IMR-90 (cell line): Measurements from ENCODE around the gene FAM200C. TPM values are rescaled to one million over a fixed set of nuclear protein-coding genes. Genes with fewer than 3 reads are reported as not detected.

Experiments
- ATAC-seq: fragments of 200-7000 bp; cut with Tn5 transposase; 2 replicates; pipeline ENCODE4 v1.9.1; 2020; ENCODE audit warnings: low read depth, mild to moderate bottlenecking, moderate library complexity
- BruUV-seq: library from RNA; stranded (reverse); fragments of 400-500 nt; replicated peaks from 2 replicates; lab custom pipeline; 2021; lab: Mats Ljungman, UMichigan
- CTCF ChIA-PET: fragments of 300-600 bp; formaldehyde crosslinking; extraction: SDS; loops from one replicate; lab custom pipeline; 2021; ENCODE audit warnings: antibody characterized with exemption; lab: Yijun Ruan, JAX
- POLR2A ChIA-PET: fragments of 300-600 bp; sonication (Branson Sonifier 250); formaldehyde crosslinking; loops from one replicate; lab custom pipeline; 2022; ENCODE audit warnings: antibody characterized with exemption; ENCODE audit not compliant: unreplicated experiment; lab: Charles Lee
- DNase-seq: peaks from one replicate; pipeline ENCODE4 v3.0.0; 2013
- H2AFZ ChIP-seq: replicated peaks from 2 replicates; pipeline ENCODE3; 2013; ENCODE audit warnings: low read length, mild to moderate bottlenecking; ENCODE audit not compliant: poor library complexity
- H2AK5ac ChIP-seq: 2 replicates; pipeline ENCODE4 v1.6.1; 2013; ENCODE audit warnings: low read depth, low read length, inconsistent platforms
- H2AK9ac ChIP-seq: replicated peaks from 2 replicates; pipeline ENCODE3; 2013; ENCODE audit warnings: mild to moderate bottlenecking, low read depth, low read length, moderate library complexity; ENCODE audit not compliant: poor library complexity
- H2BK120ac ChIP-seq: 2 replicates; pipeline ENCODE4 v1.6.1; 2013; ENCODE audit warnings: low read depth, low read length, inconsistent platforms
- H2BK15ac ChIP-seq: 3 replicates; pipeline ENCODE4 v1.6.1; 2013; ENCODE audit warnings: low read depth, low read length, inconsistent platforms
- H2BK20ac ChIP-seq: 2 replicates; pipeline ENCODE4 v1.6.1; 2013; ENCODE audit warnings: low read depth, mild to moderate bottlenecking, inconsistent platforms, low read length, moderate library complexity
- H2BK5ac ChIP-seq: 2 replicates; pipeline ENCODE4 v1.6.1; 2013; ENCODE audit warnings: mild to moderate bottlenecking, low read depth, low read length, inconsistent platforms; ENCODE audit not compliant: poor library complexity, severe bottlenecking
- H3K14ac ChIP-seq: replicated peaks from 2 replicates; pipeline ENCODE4 v1.6.1; 2013; ENCODE audit warnings: low read depth, low read length, inconsistent platforms
- H3K18ac ChIP-seq: 2 replicates; pipeline ENCODE4 v1.6.1; 2013; ENCODE audit warnings: low read depth, low read length, control low read depth
- H3K23ac ChIP-seq: 2 replicates; pipeline ENCODE4 v1.6.1; 2013; ENCODE audit warnings: low read depth, low read length, inconsistent platforms
- H3K27ac ChIP-seq: 2 replicates; pipeline ENCODE4 v1.5.1; 2013; ENCODE audit warnings: mild to moderate bottlenecking, control low read depth, low read length; ENCODE audit not compliant: insufficient read depth
- H3K27me3 ChIP-seq: 2 replicates; pipeline ENCODE4 v1.6.1; 2013; ENCODE audit warnings: low read length; ENCODE audit not compliant: control insufficient read depth, insufficient read depth
- H3K36me3 ChIP-seq: 2 replicates; pipeline ENCODE4 v1.6.1; 2013; ENCODE audit warnings: low read length, mixed read lengths; ENCODE audit not compliant: control insufficient read depth, insufficient read depth
- H3K4ac ChIP-seq: 2 replicates; pipeline ENCODE4 v1.6.1; 2013; ENCODE audit warnings: low read depth, low read length, inconsistent platforms
- H3K4me1 ChIP-seq: 2 replicates; pipeline ENCODE4 v1.6.1; 2013; ENCODE audit warnings: low read length, mixed read lengths; ENCODE audit not compliant: control insufficient read depth, insufficient read depth
- H3K4me2 ChIP-seq: 2 replicates; pipeline ENCODE4 v1.6.1; 2013; ENCODE audit warnings: low read depth, mild to moderate bottlenecking, control low read depth, low read length, moderate library complexity
- H3K4me3 ChIP-seq: 2 replicates; pipeline ENCODE4 v1.5.1; 2013; ENCODE audit warnings: low read depth, mild to moderate bottlenecking, control low read depth, low read length, moderate library complexity; ENCODE audit not compliant: insufficient read depth
- H3K56ac ChIP-seq: 2 replicates; pipeline ENCODE4 v1.6.1; 2013; ENCODE audit warnings: low read length, inconsistent platforms; ENCODE audit not compliant: insufficient read depth; ENCODE audit errors: extremely low read depth
- H3K79me1 ChIP-seq, 2 experiments: 2 replicates each; pipeline ENCODE4 v1.6.1; 2013; ENCODE audit warnings: low read length in 2 of 2, inconsistent platforms in 1 of 2, low read depth in 1 of 2
- H3K9ac ChIP-seq: 2 replicates; pipeline ENCODE4 v1.6.1; 2013; ENCODE audit warnings: low read depth, low read length, control low read depth
- H3K9me1 ChIP-seq: 2 replicates; pipeline ENCODE4 v1.6.1; 2013; ENCODE audit warnings: low read length, inconsistent platforms; ENCODE audit not compliant: insufficient read depth
- H3K9me3 ChIP-seq: 2 replicates; pipeline ENCODE4 v1.6.1; 2013; ENCODE audit warnings: low read length; ENCODE audit not compliant: control insufficient read depth, insufficient read depth
- H4K20me1 ChIP-seq: 2 replicates; pipeline ENCODE4 v1.6.1; 2013; ENCODE audit warnings: low read length, inconsistent platforms; ENCODE audit not compliant: insufficient read depth
- H4K5ac ChIP-seq: 2 replicates; pipeline ENCODE4 v1.6.1; 2013; ENCODE audit warnings: mild to moderate bottlenecking, low read depth, low read length, control low read depth
- H4K8ac ChIP-seq, 2 experiments: 2 replicates each; pipeline ENCODE4 v1.6.1; 2013; ENCODE audit warnings: low read depth in 2 of 2, low read length in 2 of 2, control low read depth in 1 of 2, inconsistent platforms in 1 of 2
- H4K91ac ChIP-seq: 2 replicates; pipeline ENCODE4 v1.6.1; 2013; ENCODE audit warnings: low read depth, low read length, inconsistent platforms; ENCODE audit not compliant: insufficient read depth
- BHLHE40 ChIP-seq: fragments of 150-350 bp; IDR thresholded peaks from 2 replicates; pipeline ENCODE4 v1.6.1; 2016; ENCODE audit warnings: mild to moderate bottlenecking, low read depth, low read length
- CEBPB ChIP-seq: IDR thresholded peaks from 2 replicates; pipeline ENCODE4 v1.6.1; 2012; ENCODE audit warnings: low read depth, low read length, improper control_type of control experiment
- CHD1 ChIP-seq: IDR thresholded peaks from 2 replicates; pipeline ENCODE4 v1.6.1; 2012; ENCODE audit warnings: low read depth, low read length, improper control_type of control experiment
- ELK1 ChIP-seq: fragments of 150-350 bp; IDR thresholded peaks from 2 replicates; pipeline ENCODE4 v1.6.1; 2016; ENCODE audit warnings: low read depth, mild to moderate bottlenecking, low read length, moderate library complexity, borderline replicate concordance
- FOS ChIP-seq: fragments of 150-350 bp; IDR thresholded peaks from 2 replicates; pipeline ENCODE4 v1.6.1; 2016; ENCODE audit warnings: low read depth, low read length
- MAFK ChIP-seq: IDR thresholded peaks from 2 replicates; pipeline ENCODE4 v1.6.1; 2012; ENCODE audit warnings: low read depth, low read length, improper control_type of control experiment
- MAZ ChIP-seq: IDR thresholded peaks from 2 replicates; pipeline ENCODE4 v1.6.1; 2012; ENCODE audit warnings: low read depth, mild to moderate bottlenecking, low read length, improper control_type of control experiment, moderate library complexity, borderline replicate concordance
- MXI1 ChIP-seq: IDR thresholded peaks from 2 replicates; pipeline ENCODE4 v1.6.1; 2012; ENCODE audit warnings: low read depth, mild to moderate bottlenecking, low read length, moderate library complexity, borderline replicate concordance
- NFE2L2 ChIP-seq: fragments of 150-350 bp; IDR thresholded peaks from 2 replicates; pipeline ENCODE4 v1.6.1; 2016; ENCODE audit warnings: low read depth, mild to moderate bottlenecking, low read length
- POLR2A ChIP-seq: IDR thresholded peaks from 2 replicates; pipeline ENCODE4 v1.6.1; 2012; ENCODE audit warnings: mild to moderate bottlenecking, low read depth, low read length
- RAD21 ChIP-seq: IDR thresholded peaks from 2 replicates; pipeline ENCODE4 v1.6.1; 2012; ENCODE audit warnings: low read length, improper control_type of control experiment
- RCOR1 ChIP-seq: IDR thresholded peaks from 2 replicates; pipeline ENCODE4 v1.6.1; 2012; ENCODE audit warnings: mild to moderate bottlenecking, low read length, improper control_type of control experiment; ENCODE audit not compliant: insufficient replicate concordance
- RFX5 ChIP-seq: IDR thresholded peaks from 2 replicates; pipeline ENCODE4 v1.8.0; 2012; ENCODE audit warnings: low read depth, mild to moderate bottlenecking, low read length, moderate library complexity
- SMC3 ChIP-seq: fragments of 150-350 bp; IDR thresholded peaks from 2 replicates; pipeline ENCODE4 v1.6.1; 2016; ENCODE audit warnings: low read depth, mild to moderate bottlenecking, antibody characterized with exemption, low read length, moderate library complexity
- USF2 ChIP-seq: fragments of 150-350 bp; IDR thresholded peaks from 2 replicates; pipeline ENCODE4 v1.6.1; 2017; ENCODE audit warnings: mild to moderate bottlenecking, antibody characterized with exemption, low read length, low read depth
- dilution Hi-C: fragments of 300-500 bp; cut with HindIII; formaldehyde crosslinking; loops from one replicate; pipeline ENCODE4 v1.14.3; 2018; ENCODE audit warnings: low sequenced_read_pairs; ENCODE audit not compliant: unreplicated experiment
- in situ Hi-C: fragments of 300-500 bp; cut with MboI; formaldehyde crosslinking; loops from 3 replicates; pipeline ENCODE4 v1.14.3; 2019; ENCODE audit warnings: low sequenced_read_pairs, inconsistent platforms, mixed read lengths
- intact Hi-C: fragments of 100-400 bp; cut with micrococcal nuclease; formaldehyde crosslinking; loops from 2 replicates; pipeline ENCODE4 v1.10.0; 2022
- polyA plus RNA-seq, 3 experiments: library from polyadenylated mRNA; depleted of rRNA; stranded (reverse); fragments of >200 nt; gene quantifications; 2 replicates each; pipeline ENCODE4 v1.2.3, GENCODE V29; 2012; ENCODE audit warnings: low replicate concordance in 1 of 3
- total RNA-seq: library from RNA; depleted of rRNA; stranded (reverse); fragments of >200 nt; gene quantifications from 2 replicates; pipeline ENCODE4 v1.2.3, GENCODE V29; 2012
- TF ChIP-seq, protein P1 (sequence below): conservative IDR thresholded peaks from 2 replicates; pipeline ENCODE4 v1.5.1; 2012; ENCODE audit warnings: mild to moderate bottlenecking, low read depth, low read length, improper control_type of control experiment

FAM200C gene
- total and polyA plus RNA-seq, 2 of the 4 experiments (the other 2 are of a cell fraction): 1.7 to 6.3 TPM

DNA sequence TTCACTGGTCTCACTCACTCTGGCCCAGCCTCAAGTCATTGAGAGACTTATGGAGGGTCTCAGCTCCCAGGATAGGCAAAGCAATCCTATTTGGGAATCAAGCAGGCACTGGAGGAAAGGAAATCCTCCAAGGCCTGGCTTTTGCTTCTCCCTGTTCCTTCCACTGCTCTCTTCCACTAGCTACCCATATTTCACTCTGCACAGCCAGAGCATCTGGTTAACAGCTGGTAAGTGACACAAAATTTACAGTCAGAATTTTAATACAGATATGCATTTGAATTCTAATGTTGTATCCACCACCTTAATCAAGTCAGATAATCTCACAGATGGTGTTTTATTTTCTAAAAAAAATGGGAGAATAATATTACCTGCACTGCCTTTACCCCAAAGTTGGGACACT is 28.6 kb downstream of the FAM200C start:
- peaks cover 4% of the 10 kb centered on the region; the same call in 1 of the 2 replicates for H3K9me1 ChIP-seq
- no peak overlapping the region; the same call in 1 of the 2 replicates for H3K4ac ChIP-seq
- no peak overlapping the region for H3K56ac ChIP-seq
- no peaks in the 10 kb centered on the region for H3K36me3 ChIP-seq
- H3K4me3 ChIP-seq: no peak overlapping the region
- no peaks in the 10 kb centered on the region for H3K79me1 ChIP-seq
- DNase-seq (no peak), ATAC-seq (no peak)
- no peak overlapping the region for H4K91ac ChIP-seq
- H2AK5ac ChIP-seq: no peak overlapping the region
- no peak overlapping the region for H3K4me2 ChIP-seq
- peaks cover 15% of the 10 kb centered on the region for H3K27me3 ChIP-seq
- no peak overlapping the region for H3K18ac ChIP-seq
- no TSS peak for BruUV-seq
- H2BK5ac ChIP-seq: no peak overlapping the region
- 0 out of 2 replicates have a peak, but pooled peaks cover 2% of the 10 kb centered on the region for H3K4me1 ChIP-seq
- no peak overlapping the region for H4K5ac ChIP-seq
- H2BK120ac ChIP-seq: no peak overlapping the region
- H3K23ac ChIP-seq: peak overlapping the region; percentile 9; the same call in 1 of the 2 replicates
- ChIA-PET CTCF (no interaction called here), POLR2A (no interaction called here)
- no peaks in the 10 kb centered on the region for H3K9me3 ChIP-seq
- dilution Hi-C loops: loop anchor here (25.0 kb wide), 1 partner anchor 359 kb away; the partner anchor contains the start of gene TTC1
- no peak overlapping the region for H2BK20ac ChIP-seq
- no peak overlapping the region for H3K14ac ChIP-seq
- TF ChIP-seq BHLHE40 (no peak), CHD1 (no peak), MAZ (no peak), RFX5 (no peak), FOS (no peak), MXI1 (no peak), SMC3 (no peak), RAD21 (no peak), CEBPB (no peak), MAFK (no peak), RCOR1 (no peak), NFE2L2 (no peak), USF2 (no peak), POLR2A (no peak), ELK1 (no peak)
- TF ChIP-seq, protein P1, sequence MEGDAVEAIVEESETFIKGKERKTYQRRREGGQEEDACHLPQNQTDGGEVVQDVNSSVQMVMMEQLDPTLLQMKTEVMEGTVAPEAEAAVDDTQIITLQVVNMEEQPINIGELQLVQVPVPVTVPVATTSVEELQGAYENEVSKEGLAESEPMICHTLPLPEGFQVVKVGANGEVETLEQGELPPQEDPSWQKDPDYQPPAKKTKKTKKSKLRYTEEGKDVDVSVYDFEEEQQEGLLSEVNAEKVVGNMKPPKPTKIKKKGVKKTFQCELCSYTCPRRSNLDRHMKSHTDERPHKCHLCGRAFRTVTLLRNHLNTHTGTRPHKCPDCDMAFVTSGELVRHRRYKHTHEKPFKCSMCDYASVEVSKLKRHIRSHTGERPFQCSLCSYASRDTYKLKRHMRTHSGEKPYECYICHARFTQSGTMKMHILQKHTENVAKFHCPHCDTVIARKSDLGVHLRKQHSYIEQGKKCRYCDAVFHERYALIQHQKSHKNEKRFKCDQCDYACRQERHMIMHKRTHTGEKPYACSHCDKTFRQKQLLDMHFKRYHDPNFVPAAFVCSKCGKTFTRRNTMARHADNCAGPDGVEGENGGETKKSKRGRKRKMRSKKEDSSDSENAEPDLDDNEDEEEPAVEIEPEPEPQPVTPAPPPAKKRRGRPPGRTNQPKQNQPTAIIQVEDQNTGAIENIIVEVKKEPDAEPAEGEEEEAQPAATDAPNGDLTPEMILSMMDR: no peak
- no peaks in the 10 kb centered on the region for H4K20me1 ChIP-seq
- in situ Hi-C loops: no loop called here
- intact Hi-C loops: no loop called here
- H2BK15ac ChIP-seq: no peak overlapping the region
- no peak overlapping the region for H3K9ac ChIP-seq
- H2AFZ ChIP-seq: peak overlapping the region; percentile 90
- H2AK9ac ChIP-seq: peak overlapping the region; percentile 48
- H3K27ac ChIP-seq: no peak overlapping the region
- no peak overlapping the region for H4K8ac ChIP-seq
